ENCODE results near the gene FCSK.
A peak's percentile ranks its signal among the peaks of the same experiment; 100 is the strongest.
"Not testable (repeated sequence)": the region's sequence is repeated elsewhere in the genome, so short reads cannot be mapped to it uniquely, and the experiment has no call there.

FCSK gene

DNA sequence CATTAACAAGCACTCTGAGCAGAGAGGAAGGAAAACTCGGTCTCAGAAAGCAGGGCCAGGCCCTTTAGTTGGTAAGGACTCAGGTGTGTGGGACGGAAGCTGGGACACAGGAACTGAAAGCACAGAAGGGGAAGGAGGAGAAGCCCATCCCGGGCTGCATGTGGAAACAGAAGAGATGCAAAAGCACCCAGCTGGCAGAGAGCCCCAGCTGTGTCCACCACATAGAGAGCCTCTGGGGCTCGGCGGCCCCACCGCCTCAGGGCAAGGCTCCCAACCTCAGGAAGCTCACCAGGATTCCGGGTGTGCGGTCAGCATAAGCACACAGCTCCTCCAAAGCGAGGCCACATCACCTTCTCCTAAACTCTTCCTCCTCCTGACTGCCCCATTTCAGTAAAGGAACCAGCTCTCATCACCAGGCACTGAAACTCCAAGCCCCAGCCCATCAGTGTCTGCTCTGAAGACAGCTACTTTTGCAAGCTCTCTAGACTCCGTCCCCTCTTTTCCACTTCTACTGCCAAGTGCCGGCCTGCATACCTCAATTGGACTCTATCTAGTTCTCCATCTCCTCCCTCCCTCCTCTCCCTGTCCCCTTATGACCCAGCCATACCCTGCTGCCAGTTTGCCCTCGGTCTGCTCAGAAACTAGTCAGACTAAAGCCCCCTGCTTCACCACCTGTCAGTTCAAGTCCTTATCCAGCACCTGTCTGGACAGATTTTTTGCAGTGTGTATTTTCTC lies 21.5 kb upstream of the FCSK start:
- DNase-seq = peak; percentile 51

DNA sequence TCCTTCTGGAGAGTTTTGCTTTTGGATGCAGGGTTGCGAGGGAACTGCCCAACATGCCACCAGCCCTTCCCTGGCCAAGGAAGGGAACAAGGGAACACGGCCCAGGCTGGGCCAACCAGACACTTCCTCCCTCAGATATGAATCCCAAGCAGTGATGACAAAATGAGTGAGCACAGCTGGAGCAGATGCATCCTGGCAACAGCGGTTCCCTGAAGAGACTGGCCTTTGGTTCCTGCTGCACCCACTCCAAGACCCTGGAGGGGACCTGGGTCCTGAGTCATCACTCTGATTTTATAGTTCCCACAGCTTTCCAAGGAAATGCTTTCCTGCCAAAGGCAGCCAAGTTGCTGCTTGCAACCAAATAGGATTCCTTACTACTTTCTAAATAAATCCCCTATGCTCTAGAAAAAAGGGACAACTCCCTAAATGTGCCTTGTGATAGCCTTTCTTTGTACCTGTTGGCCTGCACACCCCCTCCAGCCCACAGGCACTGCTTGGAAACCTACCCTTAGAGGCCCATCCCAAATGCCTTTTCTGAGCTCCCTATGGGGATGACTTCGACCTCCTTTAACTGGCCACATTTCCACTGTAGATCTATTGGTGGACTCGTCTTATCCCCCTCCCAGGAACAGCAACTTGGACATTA lies 20.8 kb upstream of the FCSK start:
- peak; percentile 68 for DNase-seq

DNA sequence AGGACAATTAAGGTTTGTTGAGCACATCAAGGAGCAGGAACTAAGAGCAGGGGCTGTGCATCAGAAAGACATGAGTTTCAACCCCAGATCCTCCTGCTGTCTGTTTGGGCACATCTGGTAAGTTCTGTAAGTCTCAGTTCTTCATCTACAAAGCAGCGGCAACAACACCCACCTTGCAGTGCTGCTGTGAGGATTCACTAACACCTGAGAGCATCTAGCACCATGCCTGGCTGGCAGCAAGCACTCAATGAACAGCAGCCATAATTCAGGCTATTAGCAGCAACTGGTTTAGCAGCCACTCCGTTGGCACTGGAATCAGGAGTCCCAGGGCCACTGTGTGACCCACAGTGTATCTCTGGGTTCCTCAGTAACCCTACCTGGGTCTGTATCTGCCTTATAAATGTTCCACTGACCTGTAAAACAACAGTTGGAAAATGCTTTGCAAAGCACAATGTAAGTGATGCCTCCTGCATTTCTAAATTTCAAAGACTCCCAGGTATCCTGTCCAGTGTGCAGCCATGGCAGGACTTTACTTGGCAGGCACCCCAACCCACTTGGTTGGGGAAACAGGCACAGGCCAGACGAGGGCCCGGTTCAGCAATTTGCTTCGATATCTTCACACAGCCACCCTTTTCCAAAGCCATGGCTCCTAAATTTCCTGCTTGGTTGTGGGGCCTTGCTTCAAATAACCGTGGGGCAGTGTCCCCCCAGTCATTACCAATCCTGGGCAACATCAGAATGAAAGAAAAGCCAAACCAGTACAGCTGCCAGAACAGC lies 19.7 kb upstream of the FCSK start:
- DNase-seq = no peak

DNA sequence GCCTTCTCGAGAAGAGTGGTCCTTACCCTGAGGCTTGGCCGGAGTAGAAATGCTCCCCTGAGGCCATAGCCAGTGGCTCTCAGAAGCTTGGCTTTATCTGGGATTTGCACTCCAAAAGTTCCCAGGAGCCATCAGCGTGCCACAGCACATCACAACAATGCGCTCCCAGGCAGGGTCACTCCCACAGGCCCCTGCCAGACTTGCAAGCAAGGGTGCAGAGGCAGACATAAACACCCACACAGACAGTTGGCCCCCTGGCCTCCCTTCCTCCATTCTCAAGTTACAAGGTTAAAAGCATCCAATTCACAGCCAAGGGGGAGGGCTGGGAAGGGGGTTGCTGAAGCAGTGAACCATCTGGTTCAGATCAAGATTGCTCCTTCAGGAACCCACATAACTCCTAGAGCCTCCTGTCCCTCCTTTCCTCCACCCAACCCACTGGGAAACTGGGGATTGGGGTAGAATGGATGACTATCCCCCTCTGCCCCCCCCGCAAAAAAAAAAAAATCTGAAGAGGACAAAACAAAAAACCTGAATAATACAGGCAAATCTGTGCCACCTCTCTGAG lies 17.3 kb upstream of the FCSK start:
- peak; percentile 73 for DNase-seq

DNA sequence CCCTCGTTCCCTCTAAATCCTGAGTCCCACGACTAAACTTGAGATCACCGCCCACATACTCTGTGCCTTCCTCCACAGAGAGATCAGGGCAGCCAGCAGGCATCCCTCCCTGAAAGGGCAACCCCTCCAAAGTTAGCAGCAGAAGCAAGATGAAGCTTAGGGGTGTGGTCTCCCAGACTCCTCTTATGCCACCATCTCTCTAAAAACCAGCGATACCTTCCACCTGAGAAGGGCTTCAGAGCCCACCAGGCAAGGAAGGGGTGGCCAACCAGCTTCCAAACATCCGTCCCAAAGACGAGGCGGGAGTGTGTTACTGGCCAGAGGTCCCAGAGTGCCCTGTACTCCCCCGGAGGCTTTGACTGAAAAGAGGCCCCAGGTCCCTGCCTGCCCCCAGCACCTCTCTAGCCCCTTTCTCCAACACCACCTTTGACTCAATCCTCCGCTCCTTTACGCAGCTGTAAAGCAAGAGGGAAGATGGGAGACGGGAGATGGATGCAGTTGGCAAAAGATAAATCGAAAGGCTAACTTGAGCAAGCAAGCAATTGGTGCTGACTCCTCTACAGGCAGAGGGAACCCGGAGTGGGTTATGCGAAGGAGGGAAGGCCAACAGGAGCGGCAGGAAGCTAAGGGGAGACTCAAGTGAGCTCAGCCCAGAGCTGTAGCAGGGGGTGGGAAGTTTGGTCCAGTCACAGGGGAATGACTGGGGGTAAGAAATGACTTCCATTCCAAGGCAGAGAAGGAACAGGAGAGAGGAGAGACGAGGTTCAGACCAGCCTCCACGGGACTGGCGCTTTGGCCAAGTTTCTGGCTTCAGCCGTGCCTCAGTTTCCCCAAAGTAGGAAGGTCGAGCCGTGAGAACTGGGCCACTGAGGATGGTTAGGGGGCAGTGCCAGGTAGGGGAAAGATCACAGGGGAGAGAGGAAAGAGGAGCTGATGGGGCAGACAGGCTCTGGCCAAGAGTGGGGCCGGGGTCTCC lies 16.5 kb upstream of the FCSK start:
- DNase-seq = no peak

DNA sequence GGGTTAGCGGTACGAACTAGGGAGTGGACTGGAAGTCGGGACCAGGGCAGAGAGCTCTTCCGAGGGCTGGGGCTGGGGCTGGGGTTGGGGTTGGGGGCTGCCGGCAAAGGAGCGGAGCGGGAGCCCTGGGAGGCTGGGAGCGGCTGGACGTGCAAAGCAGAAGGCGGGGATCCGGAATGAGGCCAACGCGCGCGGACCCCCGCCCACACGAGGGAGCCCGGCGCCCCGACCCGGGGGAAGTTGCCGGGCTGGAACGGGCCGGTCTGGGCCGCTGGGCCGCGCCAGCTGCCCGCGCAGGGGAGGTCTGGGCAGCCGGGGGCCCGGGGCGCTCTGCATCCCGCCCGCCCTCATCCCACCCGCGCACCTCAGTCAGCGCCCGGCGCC lies 15.8 kb upstream of the FCSK start:
- peak; percentile 72 for DNase-seq

DNA sequence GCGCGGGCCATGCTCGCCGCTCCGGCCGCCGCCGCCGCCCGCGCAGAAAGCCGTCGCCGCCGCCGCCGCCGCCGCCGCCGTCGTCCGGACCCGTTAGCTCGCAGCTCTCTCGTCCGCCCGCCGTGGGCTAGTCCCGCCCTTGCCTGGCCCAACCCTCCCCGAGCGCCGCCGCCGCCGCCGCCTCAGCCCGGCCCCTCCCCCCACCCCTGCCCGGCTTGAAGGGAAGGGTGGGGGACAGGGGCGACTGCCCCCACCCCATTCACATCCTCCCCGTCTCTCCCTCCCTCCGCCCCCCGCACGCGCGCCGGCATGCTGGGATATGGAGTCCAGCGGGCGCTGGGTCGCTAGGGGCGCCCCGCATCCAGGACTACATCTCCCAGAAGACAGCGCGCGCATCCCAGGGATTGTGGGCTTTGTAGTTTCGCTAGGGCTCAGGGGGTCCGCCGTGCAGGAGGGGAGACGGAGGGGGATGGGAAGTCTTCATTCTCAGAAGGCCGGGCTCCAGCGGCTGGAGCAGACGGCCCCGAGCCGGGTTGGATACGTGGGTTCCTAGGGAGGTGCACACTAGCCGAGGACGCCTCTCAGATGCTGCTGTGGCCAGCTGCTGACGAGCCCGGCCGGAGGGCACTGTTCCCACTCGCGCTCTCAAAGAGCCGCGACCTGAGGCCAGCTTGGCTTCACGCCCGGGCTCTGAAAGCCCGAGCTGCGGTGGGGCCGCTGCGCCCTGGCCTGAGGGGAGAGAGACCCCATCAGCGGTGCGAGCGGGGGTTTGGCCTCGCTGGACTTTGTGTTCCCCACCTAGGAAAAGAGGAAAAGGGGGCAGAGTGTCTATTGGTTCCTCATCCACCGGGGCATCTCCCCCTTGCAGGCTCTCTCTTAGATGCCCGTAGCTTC lies 15.2 kb upstream of the FCSK start, which contains the start of gene ST3GAL2:
Gene ST3GAL2 (minus strand): TSS at position 132 of the 894 bp plus-strand sequence. CDS start 40,570 bp downstream, outside the sequence.
- DNase-seq = peak; percentile 99

DNA sequence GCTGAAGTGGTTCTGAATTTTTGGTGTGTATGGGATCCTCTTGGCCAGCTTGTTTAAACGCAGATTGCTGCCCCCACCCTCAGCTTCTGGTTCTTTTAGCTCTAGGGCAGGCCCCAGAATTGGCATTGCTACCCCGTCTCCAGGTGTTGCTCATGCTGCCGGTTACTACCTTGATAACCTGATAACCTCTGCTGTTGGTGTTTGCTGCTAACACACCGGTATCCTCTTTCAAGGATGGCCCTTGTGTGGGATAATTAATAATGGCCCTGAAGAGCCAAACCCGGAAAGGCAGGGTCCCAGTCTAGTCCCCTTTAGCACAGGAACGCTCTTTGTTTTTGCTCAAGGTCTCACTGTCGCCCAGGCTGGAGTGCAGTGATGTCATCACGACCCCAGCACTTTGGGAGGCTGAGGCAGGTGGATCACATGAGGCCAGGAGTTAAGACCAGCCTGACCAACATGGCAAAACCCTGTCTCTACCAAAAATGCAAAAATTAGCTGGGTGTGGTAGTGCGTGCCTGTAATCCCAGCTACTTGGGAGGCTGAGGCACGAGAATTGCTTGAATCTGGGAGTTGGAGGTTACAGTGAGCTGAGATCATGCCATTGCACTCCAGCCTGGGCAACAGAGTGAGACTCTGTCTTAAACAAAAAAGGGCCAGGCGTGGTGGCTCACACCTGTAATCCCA lies 14.2 kb upstream of the FCSK start:
- DNase-seq = no peak

DNA sequence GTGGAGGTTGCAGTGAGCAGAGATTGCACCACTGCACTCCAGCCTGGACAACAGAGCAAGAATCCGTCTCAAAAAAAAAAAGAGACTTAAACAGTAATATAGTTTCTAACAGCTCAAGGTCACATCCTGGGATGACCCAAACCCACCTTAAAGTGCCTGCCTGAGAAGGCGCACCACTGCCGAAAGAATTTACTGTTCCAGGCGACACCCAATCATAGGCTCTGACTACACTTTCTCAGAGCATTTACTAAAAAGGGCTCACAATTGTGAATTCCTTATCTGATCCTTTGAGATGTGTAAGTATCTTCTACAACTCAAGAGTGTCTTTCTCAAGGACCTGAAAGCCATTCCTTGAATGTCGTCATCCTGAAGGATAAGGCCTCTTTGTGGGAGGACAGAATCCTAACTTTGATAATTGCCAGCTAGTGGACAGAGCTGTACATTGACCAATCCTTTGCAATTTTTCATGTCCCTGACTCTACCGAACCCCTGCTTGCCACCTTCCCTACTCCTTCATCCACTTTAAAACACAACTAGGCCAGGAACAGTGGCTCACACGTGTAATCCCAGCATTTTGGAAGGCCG lies 12.9 kb upstream of the FCSK start:
- DNase-seq = no peak

DNA sequence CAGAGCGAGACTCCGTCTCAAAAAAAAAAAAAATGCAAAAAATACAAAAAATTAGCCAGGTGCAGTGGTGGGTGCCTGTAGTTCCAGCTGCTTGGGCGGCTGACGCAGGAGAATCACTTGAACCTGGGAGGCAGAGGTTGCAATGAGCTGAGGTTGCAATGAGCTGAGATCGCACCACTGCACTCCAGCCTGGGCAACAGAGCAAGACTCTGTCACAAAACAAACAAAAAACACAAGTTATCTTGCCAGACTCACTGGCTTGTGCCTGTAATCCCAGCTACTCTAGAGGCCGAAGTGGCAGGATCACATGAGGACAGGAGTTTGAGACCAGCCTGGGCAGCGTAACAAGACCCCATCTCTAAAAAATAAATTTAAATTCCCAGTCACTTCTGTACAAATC lies 12.1 kb upstream of the FCSK start:
- DNase-seq = no peak

DNA sequence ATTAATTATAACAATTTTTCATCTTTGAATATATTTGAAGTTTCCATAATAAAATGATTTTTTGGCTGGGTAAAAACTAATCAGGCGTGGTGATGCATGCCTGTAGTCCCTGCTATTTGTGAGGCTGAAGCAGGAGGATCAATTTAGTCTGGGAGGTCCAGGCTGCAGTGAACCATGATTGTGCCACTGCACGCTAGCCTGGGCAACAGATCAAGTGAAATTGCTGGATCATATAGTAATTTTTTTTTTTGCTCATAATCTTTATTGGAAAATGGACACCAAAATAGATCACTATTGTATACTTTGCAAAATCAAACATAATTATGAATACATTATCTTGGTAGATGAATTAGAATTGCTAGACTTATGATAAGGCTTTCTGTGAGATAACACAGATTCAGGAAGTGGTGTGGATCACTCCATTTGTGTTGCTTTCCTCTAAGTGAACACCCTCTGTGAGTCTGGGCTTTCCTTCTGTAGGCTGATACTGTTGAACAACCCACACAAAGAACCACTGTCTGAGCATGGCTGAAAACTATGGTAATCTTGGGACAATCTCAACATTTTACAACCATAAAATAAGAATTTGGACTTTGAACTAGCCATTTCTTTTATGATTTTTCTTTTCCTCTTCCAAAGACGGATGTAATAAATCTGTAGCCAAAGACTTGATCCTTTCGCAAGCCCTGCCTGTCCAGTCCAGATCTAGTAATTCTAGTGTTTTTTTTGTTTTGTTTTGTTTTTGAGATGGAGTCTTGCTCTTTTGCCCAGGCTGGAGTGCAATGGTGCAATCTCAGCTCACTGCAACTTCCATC lies 9.9 kb upstream of the FCSK start:
- no peak for DNase-seq

DNA sequence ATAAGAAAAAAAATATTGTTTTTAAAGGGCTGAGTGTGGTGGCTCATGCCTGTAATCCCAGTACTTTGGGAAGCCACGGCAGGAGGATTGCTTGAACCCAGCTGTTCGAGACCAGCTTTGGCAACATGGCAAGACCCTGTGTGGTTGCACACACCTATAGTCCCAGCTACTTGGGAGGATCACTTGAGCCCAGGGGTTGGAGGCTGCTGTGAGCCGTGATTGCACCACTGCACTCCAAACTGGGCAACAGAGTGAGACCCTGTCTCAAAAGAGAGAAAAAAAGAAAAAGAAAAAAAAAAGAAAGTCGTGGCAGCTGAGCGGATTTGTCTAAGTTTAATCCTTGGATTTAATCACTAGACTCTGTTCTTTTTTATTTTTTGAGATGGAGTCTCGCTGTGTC lies 6.3 kb upstream of the FCSK start:
- DNase-seq = no peak

DNA sequence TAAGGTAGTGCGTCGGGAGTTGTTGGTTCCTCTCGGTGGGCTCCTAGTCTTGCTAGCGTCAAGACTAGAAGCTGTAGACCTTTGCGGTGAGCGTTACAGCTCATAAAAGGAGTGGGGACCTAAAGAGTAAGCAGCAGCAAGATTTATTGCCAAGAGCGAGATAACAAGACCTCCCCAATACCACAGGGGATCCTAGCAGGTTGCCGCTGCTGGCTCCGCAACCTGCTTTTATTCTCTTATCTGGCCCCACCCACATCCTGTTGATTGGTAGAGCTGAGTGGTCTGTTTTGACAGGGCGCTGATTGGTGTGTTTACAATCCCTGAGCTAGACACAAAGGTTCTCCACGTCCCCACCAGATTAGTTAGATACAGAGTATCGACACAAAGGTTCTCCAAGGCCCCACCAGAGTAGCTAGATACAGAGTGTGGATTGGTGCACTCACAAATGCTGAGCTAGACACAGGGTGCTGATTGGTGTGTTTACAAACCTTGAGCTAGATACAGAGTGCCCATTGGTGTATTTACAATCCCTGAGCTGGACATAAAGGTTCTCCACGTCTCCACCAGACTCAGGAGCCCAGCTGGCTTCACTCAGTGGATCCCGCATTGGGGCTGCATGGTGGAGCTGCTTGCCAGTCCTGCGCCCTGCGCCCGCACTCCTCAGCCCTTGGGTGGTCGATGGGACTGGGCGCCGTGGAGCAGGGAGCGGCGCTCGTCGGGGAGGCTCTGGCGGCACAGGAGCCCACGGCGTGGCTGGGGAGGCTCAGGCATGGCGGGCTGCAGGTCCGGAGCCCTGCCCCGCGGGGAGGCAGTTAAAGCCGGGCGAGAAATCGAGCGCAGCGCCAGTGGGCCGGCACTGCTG lies 4.0 kb upstream of the FCSK start:
- not testable (repeated sequence) for DNase-seq

DNA sequence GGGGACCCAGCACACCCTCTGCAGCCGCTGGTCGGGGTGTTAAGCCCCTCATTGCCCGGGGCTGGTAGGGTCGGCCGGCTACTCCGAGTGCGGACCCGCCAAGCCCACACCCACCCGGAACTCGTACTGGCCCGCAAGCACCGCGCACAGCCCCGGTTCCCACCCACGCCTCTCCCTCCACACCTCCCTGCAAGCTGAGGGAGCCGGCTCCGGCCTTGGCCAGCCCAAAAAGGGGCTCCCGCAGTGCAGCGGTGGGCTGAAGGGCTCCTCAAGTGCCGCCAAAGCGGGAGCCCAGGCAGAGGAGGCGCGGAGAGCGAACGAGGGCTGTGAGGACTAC lies 3.4 kb upstream of the FCSK start:
- DNase-seq = not testable (repeated sequence)

DNA sequence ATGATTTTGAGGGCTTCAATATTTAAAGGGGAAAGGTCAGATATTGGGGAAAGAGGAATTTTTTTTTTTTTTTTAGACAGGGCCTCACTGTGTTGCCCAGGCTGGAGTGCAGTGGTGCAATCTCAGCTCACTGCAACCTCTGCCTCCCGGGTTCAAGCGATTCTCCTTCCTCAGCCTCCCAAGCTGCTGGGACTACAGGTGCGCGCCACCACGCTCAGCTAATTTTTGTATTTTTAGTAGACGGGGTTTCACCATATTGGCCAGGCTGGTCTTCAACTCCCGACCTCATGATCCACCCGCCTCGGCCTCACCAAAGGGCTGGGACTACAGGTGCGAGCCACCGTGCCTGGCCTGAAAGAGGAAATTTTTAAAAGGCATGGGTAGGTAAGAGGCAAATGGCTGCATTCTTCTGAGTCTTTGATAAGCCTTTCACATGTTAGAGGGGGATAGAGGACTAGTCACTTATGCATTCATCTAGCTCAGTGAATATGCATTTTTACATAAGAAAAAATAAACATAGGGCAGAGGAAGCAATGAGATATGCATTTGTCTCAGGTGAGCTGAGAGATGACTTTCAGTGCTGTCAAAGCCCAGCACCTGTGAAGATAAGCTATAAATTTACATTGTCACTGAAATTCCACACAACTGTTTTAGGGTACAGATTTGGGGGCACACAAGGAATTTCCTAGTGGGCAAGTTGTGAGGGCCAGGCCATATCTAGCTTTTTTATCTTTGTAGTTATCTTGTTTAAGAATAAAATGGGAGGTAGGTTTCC lies 1.1 kb upstream of the FCSK start:
- no peak for DNase-seq

DNA sequence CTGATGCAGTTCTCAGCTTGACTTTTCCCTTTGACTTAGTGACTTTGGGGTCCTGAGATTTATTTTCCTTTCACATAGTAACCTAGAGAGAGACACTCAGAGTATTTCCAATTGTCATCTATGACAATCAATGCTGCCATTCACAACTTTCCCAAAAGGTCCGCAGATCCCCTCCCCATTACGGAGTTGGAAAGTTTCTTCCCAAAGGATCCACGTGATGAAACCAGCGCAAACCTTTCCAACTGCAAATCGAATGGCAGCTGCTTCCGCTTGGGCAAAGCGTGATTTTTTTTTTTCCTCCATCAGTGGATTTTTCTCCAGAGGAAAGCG lies 538 bp upstream of the FCSK start:
- DNase-seq = no peak

DNA sequence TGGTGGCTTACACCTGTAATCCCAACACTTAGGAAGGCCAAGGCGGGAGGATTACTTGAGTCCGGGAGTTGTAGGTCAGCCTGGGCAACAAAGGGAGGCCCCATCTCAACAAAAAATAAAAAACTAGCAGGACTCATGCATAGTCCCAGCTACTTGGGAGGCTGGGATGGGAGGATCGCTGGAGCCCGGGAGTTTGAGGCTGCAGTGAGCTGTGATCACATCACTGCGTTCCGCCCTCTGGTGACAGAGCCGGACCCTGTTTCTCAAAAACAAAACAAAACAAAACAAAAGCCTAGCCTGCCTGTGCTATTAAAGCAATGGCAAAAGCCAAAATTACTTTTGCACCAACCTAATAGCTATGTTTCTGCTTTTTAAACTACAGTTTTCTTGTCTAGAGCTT lies 1.5 kb downstream of the FCSK start:
- DNase-seq = no peak

All from right hindlimb (tissue), 1 donor.